HepG2 (cell line): ENCODE results near the gene SCGB3A2. TPM values are rescaled to one million over a fixed set of nuclear protein-coding genes. Genes with fewer than 3 reads are reported as not detected.
"Not testable (repeated sequence)": the region's sequence is repeated elsewhere in the genome, so short reads cannot be mapped to it uniquely, and the experiment has no call there.

Experiments used
- ATAC-seq: fragments of 200-7000 bp; cut with Tn5 transposase; 3 replicates; pipeline ENCODE4 v1.9.1; 2020; ENCODE audit warnings: mild to moderate bottlenecking, moderate library complexity
- BruUV-seq: library from RNA; stranded (reverse); fragments of 400-500 nt; replicated peaks from 2 replicates; lab custom pipeline; 2021; lab: Mats Ljungman, UMichigan
- CTCF ChIA-PET: fragments of 300-600 bp; formaldehyde crosslinking; extraction: SDS; loops from one replicate; lab custom pipeline; 2021; ENCODE audit warnings: low total read pairs, inconsistent platforms, low intra/inter-chr PET ratio; lab: Yijun Ruan, JAX
- POLR2A ChIA-PET: fragments of 350-600 bp; sonication (Branson Sonifier 250); formaldehyde crosslinking; loops from one replicate; lab custom pipeline; 2020; ENCODE audit warnings: antibody characterized with exemption, inconsistent platforms; lab: Yijun Ruan, JAX
- DNase-seq: peaks from one replicate; pipeline ENCODE4 v3.0.0-alpha.2; 2015; ENCODE audit warnings: low spot score
- FAIRE-seq: peaks from 3 replicates; lab custom pipeline; 2011; peaks lifted over from hg19 to GRCh38; lab: Jason Lieb, UNC
- H2AFZ ChIP-seq: one replicate; pipeline ENCODE4 v1.6.1; 2011; ENCODE audit warnings: low read length, inconsistent platforms
- H3K27ac ChIP-seq: fragments of 300-600 bp; 3 replicates; pipeline ENCODE4 v1.8.0; 2011; ENCODE audit warnings: mixed run types, mild to moderate bottlenecking, mixed read lengths, low read length, inconsistent platforms; ENCODE audit not compliant: insufficient read depth; ENCODE audit errors: extremely low read length
- H3K27me3 ChIP-seq, 2 experiments: fragments of 200-600 bp in 1 of 2; 2 replicates in 1 of 2; 3 replicates in 1 of 2; pipeline versions ENCODE4 v1.6.0 to v1.8.0; 2011; ENCODE audit warnings: low read length in 2 of 2, mild to moderate bottlenecking in 2 of 2, moderate library complexity in 2 of 2, inconsistent platforms in 1 of 2; ENCODE audit not compliant: insufficient read depth in 2 of 2, control insufficient read depth in 1 of 2
- H3K36me3 ChIP-seq, 2 experiments: fragments of 200-600 bp in 1 of 2; replicated peaks in 1 of 2; 2 replicates in 1 of 2; 3 replicates in 1 of 2; pipeline versions ENCODE4 v1.5.1 to v1.8.0; 2011; ENCODE audit warnings: low read length in 2 of 2, inconsistent platforms in 1 of 2; ENCODE audit not compliant: insufficient read depth in 2 of 2, control insufficient read depth in 1 of 2
- H3K4me1 ChIP-seq: 2 replicates; pipeline ENCODE4 v1.5.1; 2012; ENCODE audit warnings: low read length, inconsistent platforms; ENCODE audit not compliant: insufficient read depth
- H3K4me2 ChIP-seq: 2 replicates; pipeline ENCODE4 v1.6.0; 2011; ENCODE audit warnings: low read depth, low read length, inconsistent platforms
- H3K4me3 ChIP-seq, 3 experiments: fragments of 200-600 bp in 1 of 3; sonication (generic), shearing (Covaris generic) in 1 of 3; replicated peaks in 1 of 3; 2 replicates each; pipeline ENCODE4 v1.5.1; 2011 to 2016; ENCODE audit warnings: low read length in 3 of 3, inconsistent platforms in 2 of 3, low read depth in 2 of 3, mild to moderate bottlenecking in 2 of 3, control low read depth in 1 of 3, mixed read lengths in 1 of 3; ENCODE audit not compliant: insufficient read depth in 1 of 3
- H3K79me2 ChIP-seq: one replicate; pipeline ENCODE4 v1.6.1; 2011; ENCODE audit warnings: low read length, inconsistent platforms; ENCODE audit not compliant: insufficient read depth
- H3K9ac ChIP-seq: 2 replicates; pipeline ENCODE4 v1.6.0; 2011; ENCODE audit warnings: mild to moderate bottlenecking, low read depth, low read length, inconsistent platforms; ENCODE audit not compliant: insufficient read depth
- H3K9me3 ChIP-seq: 2 replicates; pipeline ENCODE4 v1.5.1; 2012; ENCODE audit warnings: mild to moderate bottlenecking, low read length
- H4K20me1 ChIP-seq: 2 replicates; pipeline ENCODE4 v1.6.0; 2011; ENCODE audit warnings: inconsistent platforms, mild to moderate bottlenecking, low read length, moderate library complexity; ENCODE audit not compliant: insufficient read depth
- ARID3A ChIP-seq: IDR thresholded peaks from 2 replicates; pipeline ENCODE4 v1.6.1; 2012; ENCODE audit warnings: low read depth, low read length, improper control_type of control experiment
- ERF ChIP-seq: IDR thresholded peaks from 2 replicates; pipeline ENCODE4 v1.6.1; 2018; ENCODE audit warnings: missing biosample characterization, missing genetic modification reagents
- GATAD1 ChIP-seq: IDR thresholded peaks from 2 replicates; pipeline ENCODE4 v1.6.1; 2016; ENCODE audit warnings: missing genetic modification reagents, missing compliant biosample characterization
- NKX3-1 ChIP-seq: sonication (generic); formaldehyde crosslinking; IDR thresholded peaks from 2 replicates; pipeline ENCODE4 v1.5.0; 2020; ENCODE audit warnings: missing genetic modification reagents
- ZFP82 ChIP-seq: sonication (generic); formaldehyde crosslinking; IDR thresholded peaks from 2 replicates; pipeline ENCODE4 v1.5.1; 2020; ENCODE audit warnings: mild to moderate bottlenecking, missing genetic modification reagents, borderline replicate concordance
- ZNF674 ChIP-seq: sonication (generic); formaldehyde crosslinking; IDR thresholded peaks from 2 replicates; pipeline ENCODE4 v1.5.0; 2020; ENCODE audit warnings: low read depth, mild to moderate bottlenecking, missing genetic modification reagents
- WGBS: methylation state at CpG from one replicate; pipeline ENCODE4 v1.1.6; 2017; ENCODE audit warnings: low lambda C conversion rate; 5-methylcytosine and 5-hydroxymethylcytosine counted together
- in situ Hi-C: cut with HindIII; loops from 2 replicates; pipeline ENCODE4 v1.10.0; 2017; ENCODE audit warnings: low pct_unique_long_range_greater_than_20kb; ENCODE audit not compliant: extremely low pct_ligation_motif_present
- intact Hi-C: fragments of 100-400 bp; cut with micrococcal nuclease; formaldehyde crosslinking; loops from one replicate; pipeline ENCODE4 v1.10.0; 2022; ENCODE audit not compliant: unreplicated experiment
- polyA plus RNA-seq, 8 experiments: library from polyadenylated mRNA; depleted of rRNA in 3 of 8; stranded (reverse) in 7 of 8; unstranded in 1 of 8; fragments of >200 nt; fragmentation: Illumina TruSeq in 4 of 8; extraction: Trizol in 4 of 8; gene quantifications; 2 replicates each; pipeline versions ENCODE4 v1.2.1 to v1.2.3, GENCODE V29; 2011 to 2016; ENCODE audit warnings: low read depth in 4 of 8, missing spikeins in 1 of 8, mixed read lengths in 1 of 8; ENCODE audit not compliant: insufficient read depth in 1 of 8
- total RNA-seq, 5 experiments: library from RNA; depleted of rRNA; stranded (reverse); fragments of >200 nt; fragmentation: Illumina TruSeq; extraction: Trizol; gene quantifications; 2 replicates each; pipeline ENCODE4 v1.2.3, GENCODE V29; 2016; ENCODE audit warnings: low read depth in 1 of 5
- TF ChIP-seq, protein P1 (sequence below): sonication (generic); formaldehyde crosslinking; IDR thresholded peaks from 2 replicates; pipeline ENCODE4 v1.4.0; 2020; ENCODE audit warnings: missing genetic modification reagents

Gene SCGB3A2
- total and polyA plus RNA-seq, 2 of the 13 experiments (the other 11 are each of a cell fraction or from before 2014, with no cell fraction given) = not detected

- H4K20me1 ChIP-seq, FAIRE-seq, BruUV-seq, ATAC-seq, H3K27me3 ChIP-seq, POLR2A ChIA-PET, H3K27ac ChIP-seq, H3K36me3 ChIP-seq, H3K9me3 ChIP-seq, CTCF ChIA-PET, H3K79me2 ChIP-seq, H3K4me1 ChIP-seq, DNase-seq, in situ Hi-C loops, H3K9ac ChIP-seq, intact Hi-C loops, H2AFZ ChIP-seq, H3K4me3 ChIP-seq, H3K4me2 ChIP-seq: not testable (repeated sequence)
- 61% methylated on average over 6 of the region's 8 CpGs for WGBS
Observed at GRCh38 chr5:147874118-147874875, 4.2 kb upstream of the SCGB3A2 start.

- ATAC-seq (no peak), DNase-seq (no peak), FAIRE-seq (no peak)
- Histone ChIP-seq H3K27ac (no peak overlapping the region), H3K4me1 (no peaks in the 10 kb centered on the region), H3K27me3 (no peaks in the 10 kb centered on the region; a peak in 1 of 5 replicates), H3K4me3 (no peak overlapping the region)
- POLR2A ChIA-PET = no interaction called here
- intact Hi-C loops = no loop called here
- CTCF ChIA-PET = no interaction called here
- no peak for TF ChIP-seq NKX3-1 (CRISPR knock-in tag)
- TF ChIP-seq, protein P1, sequence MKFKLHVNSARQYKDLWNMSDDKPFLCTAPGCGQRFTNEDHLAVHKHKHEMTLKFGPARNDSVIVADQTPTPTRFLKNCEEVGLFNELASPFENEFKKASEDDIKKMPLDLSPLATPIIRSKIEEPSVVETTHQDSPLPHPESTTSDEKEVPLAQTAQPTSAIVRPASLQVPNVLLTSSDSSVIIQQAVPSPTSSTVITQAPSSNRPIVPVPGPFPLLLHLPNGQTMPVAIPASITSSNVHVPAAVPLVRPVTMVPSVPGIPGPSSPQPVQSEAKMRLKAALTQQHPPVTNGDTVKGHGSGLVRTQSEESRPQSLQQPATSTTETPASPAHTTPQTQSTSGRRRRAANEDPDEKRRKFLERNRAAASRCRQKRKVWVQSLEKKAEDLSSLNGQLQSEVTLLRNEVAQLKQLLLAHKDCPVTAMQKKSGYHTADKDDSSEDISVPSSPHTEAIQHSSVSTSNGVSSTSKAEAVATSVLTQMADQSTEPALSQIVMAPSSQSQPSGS (CRISPR knock-in tag) = no peak
- TF ChIP-seq ZNF674 (CRISPR knock-in tag) = no peak
- no peak for TF ChIP-seq ARID3A
- no peak for TF ChIP-seq ERF (CRISPR knock-in tag)
- no peak for TF ChIP-seq GATAD1
- no peak for TF ChIP-seq ZFP82 (CRISPR knock-in tag)
- TF ChIP-seq, all 625 proteins: peak for 0
- 2% methylated on average over 3 of the region's 3 CpGs for WGBS
- BruUV-seq = no TSS peak
- in situ Hi-C loops = no loop called here
- Histone ChIP-seq H4K20me1 (no peaks in the 10 kb centered on the region), H3K79me2 (no peaks in the 10 kb centered on the region), H3K4me2 (no peak overlapping the region), H3K36me3 (no peaks in the 10 kb centered on the region), H3K9me3 (no peaks in the 10 kb centered on the region), H3K9ac (no peak overlapping the region), H2AFZ (no peak overlapping the region)
Observed at GRCh38 chr5:147874910-147875367, 3.6 kb upstream of the SCGB3A2 start.
